ENCODE measurements around the gene LMX1A.

GRCh38 chr1:165253818-165254254 is 102.7 kb downstream of the LMX1A start:
- no peak for TF ChIP-seq CTCF (conservative IDR thresholded peaks at IDR 0.05)
- no peak for TF ChIP-seq ZFX (IDR thresholded peaks at IDR 0.05)
